ENCODE data around the gene LTBP1. TPM values are rescaled to one million over a fixed set of nuclear protein-coding genes. Genes with fewer than 3 reads are reported as not detected.
"Not testable (repeated sequence)": the region's sequence is repeated elsewhere in the genome, so short reads cannot be mapped to it uniquely, and the experiment has no call there.

LTBP1 gene
- total RNA-seq, 3 donors from 2014 or later, result 13.3 to 18.7 (median 17.4) TPM

DNA sequence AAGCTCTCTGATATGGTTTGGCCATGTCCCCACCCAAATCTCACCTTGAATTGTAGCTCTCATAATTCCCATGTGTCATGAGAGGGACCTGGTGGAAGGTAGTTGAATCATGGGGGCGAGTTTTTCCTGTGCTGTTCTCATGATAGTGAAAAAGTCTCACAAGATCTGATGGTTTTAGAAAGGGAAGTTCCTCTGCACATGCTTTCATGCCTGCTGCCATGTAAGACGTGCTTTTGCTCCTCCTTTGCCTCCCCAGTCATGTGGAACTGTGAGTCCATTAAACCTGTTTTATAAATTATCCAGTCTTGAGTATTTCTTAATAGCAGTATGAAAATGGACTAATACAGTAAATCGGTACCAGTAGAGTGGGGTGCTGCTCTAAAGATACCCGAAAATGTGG is 34.9 kb downstream of the LTBP1 start:
- TF ChIP-seq, protein P1, sequence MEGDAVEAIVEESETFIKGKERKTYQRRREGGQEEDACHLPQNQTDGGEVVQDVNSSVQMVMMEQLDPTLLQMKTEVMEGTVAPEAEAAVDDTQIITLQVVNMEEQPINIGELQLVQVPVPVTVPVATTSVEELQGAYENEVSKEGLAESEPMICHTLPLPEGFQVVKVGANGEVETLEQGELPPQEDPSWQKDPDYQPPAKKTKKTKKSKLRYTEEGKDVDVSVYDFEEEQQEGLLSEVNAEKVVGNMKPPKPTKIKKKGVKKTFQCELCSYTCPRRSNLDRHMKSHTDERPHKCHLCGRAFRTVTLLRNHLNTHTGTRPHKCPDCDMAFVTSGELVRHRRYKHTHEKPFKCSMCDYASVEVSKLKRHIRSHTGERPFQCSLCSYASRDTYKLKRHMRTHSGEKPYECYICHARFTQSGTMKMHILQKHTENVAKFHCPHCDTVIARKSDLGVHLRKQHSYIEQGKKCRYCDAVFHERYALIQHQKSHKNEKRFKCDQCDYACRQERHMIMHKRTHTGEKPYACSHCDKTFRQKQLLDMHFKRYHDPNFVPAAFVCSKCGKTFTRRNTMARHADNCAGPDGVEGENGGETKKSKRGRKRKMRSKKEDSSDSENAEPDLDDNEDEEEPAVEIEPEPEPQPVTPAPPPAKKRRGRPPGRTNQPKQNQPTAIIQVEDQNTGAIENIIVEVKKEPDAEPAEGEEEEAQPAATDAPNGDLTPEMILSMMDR (IDR thresholded peaks at IDR 0.05), result no peak
- TF ChIP-seq POLR2A (IDR thresholded peaks at IDR 0.05), result no peak
- TF ChIP-seq POLR2AphosphoS5 (IDR thresholded peaks at IDR 0.05), result no peak
- Histone ChIP-seq H3K36me3 (no peaks in the 10 kb centered on the region), H3K27me3 (no peaks in the 10 kb centered on the region), H3K9me3 (no peaks in the 10 kb centered on the region), H3K4me1 (no peaks in the 10 kb centered on the region), H3K4me3 (no peak overlapping the region), H3K27ac (no peak overlapping the region)
- no peak for DNase-seq (ENCODE audit: low spot score in 2 of 2)
- intact Hi-C loops (cut with DNase I; ENCODE audit: low total_unique reads), result no loop called here

- DNase-seq (ENCODE audit: low spot score in 2 of 2); intact Hi-C loops (cut with DNase I; ENCODE audit: low total_unique reads): not testable (repeated sequence)
Observed at GRCh38 chr2:32983193-32983924, 36.6 kb downstream of the LTBP1 start.

DNA sequence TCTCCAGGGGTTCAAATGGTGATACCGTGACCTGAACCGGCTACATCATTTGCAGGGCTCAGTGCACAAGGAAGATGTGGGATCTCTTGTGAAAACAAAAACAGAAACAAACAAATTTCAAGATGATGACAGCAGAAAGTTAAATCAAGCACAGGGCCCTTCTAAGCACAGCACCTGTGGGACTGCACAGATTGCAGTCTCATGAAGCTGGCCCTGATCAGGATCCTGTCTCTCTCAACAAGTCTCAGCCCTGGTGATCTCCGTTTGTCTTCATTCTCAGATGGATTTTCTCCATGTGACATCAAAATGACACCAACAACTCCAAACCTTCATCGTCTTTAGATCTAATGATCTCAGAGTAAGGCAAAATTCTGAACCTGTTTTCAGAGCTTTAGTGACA is 39.7 kb downstream of the LTBP1 start:
- Histone ChIP-seq H3K4me3 (no peak overlapping the region), H3K9me3 (no peaks in the 10 kb centered on the region), H3K27ac (no peak overlapping the region), H3K36me3 (no peaks in the 10 kb centered on the region), H3K4me1 (no peaks in the 10 kb centered on the region), H3K27me3 (no peaks in the 10 kb centered on the region)
- TF ChIP-seq POLR2A (IDR thresholded peaks at IDR 0.05), result no peak
- TF ChIP-seq, protein P1 (IDR thresholded peaks at IDR 0.05), result no peak
- no peak for TF ChIP-seq POLR2AphosphoS5 (IDR thresholded peaks at IDR 0.05)
- DNase-seq (ENCODE audit: low spot score in 2 of 2), result no peak
- intact Hi-C loops (cut with DNase I; ENCODE audit: low total_unique reads), result no loop called here

More at GRCh38 chr2:32983193-32983924, 36.6 kb downstream of the LTBP1 start:
- not testable (repeated sequence) for H3K27me3 ChIP-seq, H3K36me3 ChIP-seq, H3K4me1 ChIP-seq, H3K27ac ChIP-seq, H3K4me3 ChIP-seq, H3K9me3 ChIP-seq

DNA sequence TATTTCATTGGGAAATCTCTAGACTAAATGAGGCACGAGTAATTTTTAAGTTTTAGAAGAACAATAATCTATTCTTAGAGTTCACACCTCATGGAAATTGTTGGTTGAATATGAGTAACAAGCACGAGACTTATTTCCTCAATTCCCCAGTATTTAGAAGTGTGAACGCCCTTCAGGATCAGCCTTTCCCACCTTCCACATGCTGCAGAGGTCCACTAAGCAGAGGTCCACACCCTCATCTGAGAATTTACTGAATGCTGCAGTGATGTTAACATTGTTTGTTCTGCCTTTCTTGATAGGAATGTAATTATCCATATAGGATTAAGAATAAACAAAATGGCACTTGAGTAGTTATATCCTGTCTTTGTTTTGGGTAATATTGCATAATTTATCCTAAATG is 41.8 kb downstream of the LTBP1 start:
- Histone ChIP-seq H3K4me1 (no peaks in the 10 kb centered on the region), H3K36me3 (no peaks in the 10 kb centered on the region), H3K27me3 (no peaks in the 10 kb centered on the region), H3K27ac (no peak overlapping the region), H3K4me3 (no peak overlapping the region), H3K9me3 (no peaks in the 10 kb centered on the region)
- TF ChIP-seq POLR2AphosphoS5 (IDR thresholded peaks at IDR 0.05), result no peak
- no peak for TF ChIP-seq POLR2A (IDR thresholded peaks at IDR 0.05)
- TF ChIP-seq, protein P1 (IDR thresholded peaks at IDR 0.05), result no peak
- intact Hi-C loops (cut with DNase I; ENCODE audit: low total_unique reads), result no loop called here
- DNase-seq (ENCODE audit: low spot score in 2 of 2), result no peak

GRCh38 chr2:32990556-32990955 is 43.8 kb downstream of the LTBP1 start:
- no peak overlapping the region for H3K4me3 ChIP-seq
- no peak overlapping the region for H3K27ac ChIP-seq
- TF ChIP-seq POLR2AphosphoS5 (IDR thresholded peaks at IDR 0.05) (no peak), POLR2A (IDR thresholded peaks at IDR 0.05) (no peak)
- TF ChIP-seq, protein P1 (IDR thresholded peaks at IDR 0.05), result no peak
- no peaks in the 10 kb centered on the region for H3K9me3 ChIP-seq
- H3K36me3 ChIP-seq, result no peaks in the 10 kb centered on the region
- no peaks in the 10 kb centered on the region for H3K27me3 ChIP-seq
- H3K4me1 ChIP-seq, result no peaks in the 10 kb centered on the region
- DNase-seq (ENCODE audit: low spot score in 2 of 2), result no peak
- intact Hi-C loops (cut with DNase I; ENCODE audit: low total_unique reads), result no loop called here

Data from breast epithelium (tissue), 4 donors.